ENCODE results near the gene WRNIP1. TPM values are rescaled to one million over a fixed set of nuclear protein-coding genes. Genes with fewer than 3 reads are reported as not detected.
"Not testable (repeated sequence)": the region's sequence is repeated elsewhere in the genome, so short reads cannot be mapped to it uniquely, and the experiment has no call there.

The WRNIP1 gene
- total and polyA plus RNA-seq, 4 donors = 23.2 to 40.3 (median 38.3) TPM

GRCh38 chr6:2800552-2801316 lies 35.5 kb downstream of the WRNIP1 start:
- DNase-seq = no peak
- Histone ChIP-seq H3K27ac (ENCODE audit: low read depth in 1 of 2, low read length in 2 of 2) (no peak overlapping the region), H3K9me3 (ENCODE audit: control insufficient read depth, low read length) (no peaks in the 10 kb centered on the region), H3K4me3 (ENCODE audit: low read length in 2 of 2) (no peak overlapping the region), H3K27me3 (ENCODE audit: control insufficient read depth in 1 of 2, insufficient read depth in 2 of 2, low read length in 1 of 2) (no peaks in the 10 kb centered on the region), H3K4me1 (ENCODE audit: control insufficient read depth in 1 of 2, insufficient read depth in 2 of 2, low read length in 2 of 2) (no peaks in the 10 kb centered on the region), H3K36me3 (ENCODE audit: control insufficient read depth in 1 of 2, insufficient read depth in 2 of 2, low read length in 1 of 2) (no peaks in the 10 kb centered on the region)
- ATAC-seq (ENCODE audit: low FRiP score) = no peak
- intact Hi-C loops (cut with DNase I) = no loop called here
- 83 to 87% methylated on average over 14 of the region's 14 CpGs for WGBS, 2 donors

DNA sequence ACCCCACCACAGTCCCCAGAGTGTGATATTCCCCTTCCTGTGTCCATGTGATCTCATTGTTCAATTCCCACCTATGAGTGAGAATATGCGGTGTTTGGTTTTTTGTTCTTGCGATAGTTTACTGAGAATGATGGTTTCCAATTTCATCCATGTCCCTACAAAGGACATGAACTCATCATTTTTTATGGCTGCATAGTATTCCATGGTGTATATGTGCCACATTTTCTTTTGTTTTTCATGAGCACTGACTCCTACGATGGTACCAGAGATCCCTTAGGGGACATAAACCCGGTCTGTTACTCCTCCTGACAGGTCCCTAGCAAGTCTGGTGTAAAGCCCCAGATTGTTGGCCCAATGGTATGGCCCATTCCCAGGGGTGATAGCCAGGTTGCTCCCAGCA lies 36.5 kb downstream of the WRNIP1 start:
- ATAC-seq (ENCODE audit: low FRiP score); DNase-seq; H3K4me3 ChIP-seq (ENCODE audit: low read length in 2 of 2); H3K9me3 ChIP-seq (ENCODE audit: control insufficient read depth, low read length); H3K27me3 ChIP-seq (ENCODE audit: control insufficient read depth in 1 of 2, insufficient read depth in 2 of 2, low read length in 1 of 2); H3K36me3 ChIP-seq (ENCODE audit: control insufficient read depth in 1 of 2, insufficient read depth in 2 of 2, low read length in 1 of 2); H3K4me1 ChIP-seq (ENCODE audit: control insufficient read depth in 1 of 2, insufficient read depth in 2 of 2, low read length in 2 of 2); intact Hi-C loops (cut with DNase I); H3K27ac ChIP-seq (ENCODE audit: low read depth in 1 of 2, low read length in 2 of 2): not testable (repeated sequence)
- WGBS, 2 donors = 95 to 96% methylated on average over 2 of the region's 4 CpGs

DNA sequence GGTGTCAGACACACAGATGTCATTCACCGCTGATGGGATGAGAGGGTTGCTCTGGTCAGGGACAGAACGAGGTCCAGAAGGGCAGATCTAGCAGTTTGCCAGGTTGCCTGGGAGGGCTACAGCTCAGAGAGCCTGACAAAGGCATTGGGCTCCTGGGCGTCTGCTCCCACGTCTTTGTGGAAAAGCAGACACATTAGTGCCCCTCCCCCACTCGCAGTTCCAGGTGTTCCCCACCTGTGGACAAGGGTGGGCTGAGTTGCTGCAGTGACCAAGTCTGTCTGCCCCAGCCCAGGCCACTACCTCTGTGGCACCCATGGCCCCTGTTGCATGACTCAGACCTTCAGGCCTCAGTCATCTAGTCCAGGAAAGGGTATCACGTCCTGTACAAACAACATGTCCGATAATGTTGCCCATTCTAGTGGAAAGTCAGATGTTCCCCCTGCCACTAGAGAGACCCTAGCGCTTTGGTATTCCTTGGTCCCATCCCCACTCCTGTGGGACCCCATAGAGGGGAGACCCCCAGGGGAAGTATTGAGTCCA lies 37.4 kb downstream of the WRNIP1 start:
- WGBS, 2 donors = 93 to 94% methylated on average over 8 of the region's 8 CpGs

DNA sequence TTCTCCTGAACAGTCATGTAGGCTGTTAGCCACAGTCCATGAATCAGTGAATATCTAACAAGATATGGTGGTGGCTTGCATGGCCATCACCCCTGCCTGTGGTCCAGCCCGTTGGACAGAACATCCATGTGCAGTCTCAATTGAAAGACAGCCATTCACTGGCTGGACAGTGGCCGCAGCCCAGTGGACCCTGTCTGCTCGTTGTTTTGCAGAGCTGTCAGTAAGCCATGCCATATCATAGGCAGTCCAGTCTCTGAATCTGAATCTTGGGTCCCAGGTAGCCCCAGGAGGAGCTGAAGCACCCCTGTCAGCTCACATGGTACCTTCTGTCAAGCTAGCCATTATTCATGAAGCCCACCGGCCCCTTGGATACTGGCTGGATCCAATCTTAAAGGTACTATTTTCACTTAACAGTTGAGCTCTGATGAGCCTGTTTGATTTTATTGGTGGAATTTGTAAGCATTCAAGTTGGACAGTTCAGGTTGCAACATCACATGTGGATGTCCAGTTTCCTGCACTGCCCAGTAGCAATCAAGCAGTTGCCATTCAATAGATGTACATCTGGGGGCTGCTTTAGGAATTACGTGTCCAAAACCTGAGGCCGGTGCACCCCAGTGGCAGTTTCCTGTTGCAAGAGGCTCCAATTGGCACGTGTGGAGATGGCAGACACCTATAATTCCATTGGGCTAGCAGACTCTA lies 38.7 kb downstream of the WRNIP1 start:
- WGBS, 2 donors = 72 to 73% methylated on average over 7 of the region's 7 CpGs
- intact Hi-C loops (cut with DNase I) = no loop called here
- ATAC-seq (ENCODE audit: low FRiP score) = no peak

More for the DNA sequence above, 37.4 kb downstream of the WRNIP1 start:
- DNase-seq (no peak), ATAC-seq (ENCODE audit: low FRiP score) (no peak)
- intact Hi-C loops (cut with DNase I) = no loop called here
- Histone ChIP-seq H3K36me3 (ENCODE audit: control insufficient read depth in 1 of 2, insufficient read depth in 2 of 2, low read length in 1 of 2) (no peaks in the 10 kb centered on the region), H3K9me3 (ENCODE audit: control insufficient read depth, low read length) (no peaks in the 10 kb centered on the region), H3K27ac (ENCODE audit: low read depth in 1 of 2, low read length in 2 of 2) (no peak overlapping the region), H3K27me3 (ENCODE audit: control insufficient read depth in 1 of 2, insufficient read depth in 2 of 2, low read length in 1 of 2) (no peaks in the 10 kb centered on the region), H3K4me1 (ENCODE audit: control insufficient read depth in 1 of 2, insufficient read depth in 2 of 2, low read length in 2 of 2) (peaks cover 0 to 4% of the 10 kb centered on the region in 2 donors), H3K4me3 (ENCODE audit: low read length in 2 of 2) (no peak overlapping the region)

DNA sequence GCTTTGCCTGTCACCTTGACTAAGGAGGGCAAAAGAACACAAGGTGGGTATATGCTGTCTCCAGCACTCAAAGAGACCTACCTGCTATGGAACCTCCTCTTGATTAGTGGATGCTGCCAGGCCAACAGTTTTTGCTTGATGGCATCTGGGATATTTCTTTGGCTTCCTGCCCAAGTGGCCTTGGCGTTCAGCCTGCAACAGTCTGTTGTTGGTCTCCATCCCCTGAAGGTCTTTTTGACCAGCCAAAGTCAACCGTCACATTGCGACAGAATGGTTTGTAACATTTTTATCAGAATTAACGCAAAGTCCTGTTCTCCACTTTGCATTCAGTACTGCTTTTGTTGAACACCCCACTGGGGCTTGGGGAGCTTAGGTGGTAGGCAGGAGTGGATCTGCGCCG lies 39.3 kb downstream of the WRNIP1 start:
- ATAC-seq (ENCODE audit: low FRiP score) = no peak
- intact Hi-C loops (cut with DNase I) = no loop called here
- no peaks in the 10 kb centered on the region for H3K9me3 ChIP-seq (ENCODE audit: control insufficient read depth, low read length)
- H3K4me3 ChIP-seq (ENCODE audit: low read length in 2 of 2) = no peak overlapping the region
- H3K27me3 ChIP-seq (ENCODE audit: control insufficient read depth in 1 of 2, insufficient read depth in 2 of 2, low read length in 1 of 2) = no peaks in the 10 kb centered on the region
- WGBS, 2 donors = 24 to 25% methylated on average over 6 of the region's 6 CpGs
- H3K4me1 ChIP-seq (ENCODE audit: control insufficient read depth in 1 of 2, insufficient read depth in 2 of 2, low read length in 2 of 2) = peaks cover 0 to 5% of the 10 kb centered on the region in 2 donors
- no peak overlapping the region for H3K27ac ChIP-seq (ENCODE audit: low read depth in 1 of 2, low read length in 2 of 2)
- no peak for DNase-seq
- no peaks in the 10 kb centered on the region for H3K36me3 ChIP-seq (ENCODE audit: control insufficient read depth in 1 of 2, insufficient read depth in 2 of 2, low read length in 1 of 2)

More for the DNA sequence above, 38.7 kb downstream of the WRNIP1 start:
- H3K27ac ChIP-seq (ENCODE audit: low read depth in 1 of 2, low read length in 2 of 2) = no peak overlapping the region
- peaks cover 0 to 5% of the 10 kb centered on the region in 2 donors for H3K4me1 ChIP-seq (ENCODE audit: control insufficient read depth in 1 of 2, insufficient read depth in 2 of 2, low read length in 2 of 2)
- no peak overlapping the region for H3K4me3 ChIP-seq (ENCODE audit: low read length in 2 of 2)
- H3K9me3 ChIP-seq (ENCODE audit: control insufficient read depth, low read length) = no peaks in the 10 kb centered on the region
- H3K36me3 ChIP-seq (ENCODE audit: control insufficient read depth in 1 of 2, insufficient read depth in 2 of 2, low read length in 1 of 2) = no peaks in the 10 kb centered on the region
- no peak for DNase-seq
- H3K27me3 ChIP-seq (ENCODE audit: control insufficient read depth in 1 of 2, insufficient read depth in 2 of 2, low read length in 1 of 2) = no peaks in the 10 kb centered on the region

GRCh38 chr6:2805031-2805430 lies 39.8 kb downstream of the WRNIP1 start:
- no peaks in the 10 kb centered on the region for H3K36me3 ChIP-seq (ENCODE audit: control insufficient read depth in 1 of 2, insufficient read depth in 2 of 2, low read length in 1 of 2)
- ATAC-seq (ENCODE audit: low FRiP score) = no peak
- WGBS, 2 donors = 93% methylated on average over 14 of the region's 14 CpGs
- H3K27me3 ChIP-seq (ENCODE audit: control insufficient read depth in 1 of 2, insufficient read depth in 2 of 2, low read length in 1 of 2) = no peaks in the 10 kb centered on the region
- H3K4me3 ChIP-seq (ENCODE audit: low read length in 2 of 2) = no peak overlapping the region
- H3K9me3 ChIP-seq (ENCODE audit: control insufficient read depth, low read length) = no peaks in the 10 kb centered on the region
- DNase-seq = no peak
- no peak overlapping the region for H3K27ac ChIP-seq (ENCODE audit: low read depth in 1 of 2, low read length in 2 of 2)
- intact Hi-C loops (cut with DNase I) = no loop called here
- peaks cover 0 to 5% of the 10 kb centered on the region in 2 donors for H3K4me1 ChIP-seq (ENCODE audit: control insufficient read depth in 1 of 2, insufficient read depth in 2 of 2, low read length in 2 of 2)

- Histone ChIP-seq H3K27ac (ENCODE audit: low read depth in 1 of 2, low read length in 2 of 2) (no peak overlapping the region), H3K36me3 (ENCODE audit: control insufficient read depth in 1 of 2, insufficient read depth in 2 of 2, low read length in 1 of 2) (no peaks in the 10 kb centered on the region), H3K4me1 (ENCODE audit: control insufficient read depth in 1 of 2, insufficient read depth in 2 of 2, low read length in 2 of 2) (peaks cover 0 to 5% of the 10 kb centered on the region in 2 donors), H3K9me3 (ENCODE audit: control insufficient read depth, low read length) (no peaks in the 10 kb centered on the region), H3K27me3 (ENCODE audit: control insufficient read depth in 1 of 2, insufficient read depth in 2 of 2, low read length in 1 of 2) (no peaks in the 10 kb centered on the region), H3K4me3 (ENCODE audit: low read length in 2 of 2) (no peak overlapping the region)
- intact Hi-C loops (cut with DNase I) = no loop called here
- ATAC-seq (ENCODE audit: low FRiP score) = no peak
- no peak for DNase-seq
- 43 to 53% methylated on average over 3 of the region's 3 CpGs for WGBS, 2 donors
Measured at GRCh38 chr6:2806644-2807043, 41.5 kb downstream of the WRNIP1 start.

GRCh38 chr6:2807342-2808090 lies 42.3 kb downstream of the WRNIP1 start:
- intact Hi-C loops (cut with DNase I) = no loop called here
- Histone ChIP-seq H3K4me1 (ENCODE audit: control insufficient read depth in 1 of 2, insufficient read depth in 2 of 2, low read length in 2 of 2) (peaks cover 0 to 5% of the 10 kb centered on the region in 2 donors), H3K27me3 (ENCODE audit: control insufficient read depth in 1 of 2, insufficient read depth in 2 of 2, low read length in 1 of 2) (no peaks in the 10 kb centered on the region), H3K9me3 (ENCODE audit: control insufficient read depth, low read length) (no peaks in the 10 kb centered on the region), H3K36me3 (ENCODE audit: control insufficient read depth in 1 of 2, insufficient read depth in 2 of 2, low read length in 1 of 2) (no peaks in the 10 kb centered on the region), H3K4me3 (ENCODE audit: low read length in 2 of 2) (no peak overlapping the region), H3K27ac (ENCODE audit: low read depth in 1 of 2, low read length in 2 of 2) (no peak overlapping the region)
- WGBS, 2 donors = 12 to 23% methylated on average over 9 of the region's 9 CpGs
- DNase-seq = no peak
- ATAC-seq (ENCODE audit: low FRiP score) = no peak
